Stomach smooth muscle (tissue), 2 donors: Measurements from ENCODE around the gene VGF.
"Not testable (repeated sequence)": the region's sequence is repeated elsewhere in the genome, so short reads cannot be mapped to it uniquely, and the experiment has no call there.

ENCODE experiments used
- H3K27ac ChIP-seq: one replicate; pipeline ENCODE4 v1.7.0; 2013; ENCODE audit warnings: mild to moderate bottlenecking, low read length, inconsistent platforms
- H3K27me3 ChIP-seq, 2 donors: one replicate each; pipeline ENCODE4 v1.7.0; 2013; ENCODE audit warnings: low read length in 2 of 2; ENCODE audit not compliant: insufficient read depth in 2 of 2, control insufficient read depth in 1 of 2
- H3K36me3 ChIP-seq, 2 donors: one replicate each; pipeline ENCODE4 v1.7.0; 2013; ENCODE audit warnings: low read length in 2 of 2; ENCODE audit not compliant: control insufficient read depth in 2 of 2, insufficient read depth in 2 of 2
- H3K4me1 ChIP-seq: one replicate; pipeline ENCODE4 v1.7.0; 2013; ENCODE audit warnings: low read length; ENCODE audit not compliant: control insufficient read depth, insufficient read depth
- H3K4me3 ChIP-seq, 2 donors: one replicate each; pipeline ENCODE4 v1.7.0; 2013; ENCODE audit warnings: low read length in 2 of 2
- H3K9ac ChIP-seq, 2 donors: one replicate each; pipeline ENCODE4 v1.7.0; 2013; ENCODE audit warnings: low read length in 2 of 2, mild to moderate bottlenecking in 1 of 2
- H3K9me3 ChIP-seq, 2 donors: one replicate each; pipeline ENCODE4 v1.7.0; 2013; ENCODE audit warnings: low read length in 2 of 2; ENCODE audit not compliant: control insufficient read depth in 2 of 2
- donor health status: healthy.
- donor health status: Pancreatic carcinoma.

VGF gene

GRCh38 chr7:101121991-101122932, 43.1 kb downstream of the VGF start:
- peak overlapping the region; percentile 84 to 95 for H3K9ac ChIP-seq
- peak overlapping the region; percentile 91 for H3K27ac ChIP-seq
- H3K27me3 ChIP-seq, result no peaks in the 10 kb centered on the region
- H3K36me3 ChIP-seq, result no peaks in the 10 kb centered on the region
- H3K4me3 ChIP-seq, result peak overlapping the region; percentile 71 to 75
- H3K9me3 ChIP-seq, result no peaks in the 10 kb centered on the region
- H3K4me1 ChIP-seq, result peaks cover 49% of the 10 kb centered on the region

GRCh38 chr7:101121631-101121990, 43.8 kb downstream of the VGF start:
- Histone ChIP-seq H3K4me3 (peak overlapping the region; percentile 71 to 75), H3K27ac (peak overlapping the region; percentile 91)

GRCh38 chr7:101120315-101120714, 45.1 kb downstream of the VGF start:
- no peaks in the 10 kb centered on the region for H3K27me3 ChIP-seq
- no peak overlapping the region for H3K9ac ChIP-seq
- H3K4me1 ChIP-seq, result peaks cover 32% of the 10 kb centered on the region
- no peaks in the 10 kb centered on the region for H3K36me3 ChIP-seq
- no peaks in the 10 kb centered on the region for H3K9me3 ChIP-seq
- no peak overlapping the region for H3K27ac ChIP-seq
- H3K4me3 ChIP-seq, result no peak overlapping the region

More at GRCh38 chr7:101121631-101121990, 43.8 kb downstream of the VGF start:
- peaks cover 42% of the 10 kb centered on the region for H3K4me1 ChIP-seq
- H3K27me3 ChIP-seq, H3K9me3 ChIP-seq, H3K36me3 ChIP-seq: not testable (repeated sequence)
- peak overlapping the region; percentile 84 to 95 for H3K9ac ChIP-seq

GRCh38 chr7:101119876-101120275, 45.5 kb downstream of the VGF start:
- Histone ChIP-seq H3K4me3 (no peak overlapping the region), H3K9ac (no peak overlapping the region), H3K27ac (no peak overlapping the region)

GRCh38 chr7:101118856-101119255, 46.5 kb downstream of the VGF start:
- no peak overlapping the region for H3K27ac ChIP-seq
- H3K4me1 ChIP-seq, result peaks cover 32% of the 10 kb centered on the region
- no peaks in the 10 kb centered on the region for H3K36me3 ChIP-seq
- no peak overlapping the region for H3K4me3 ChIP-seq
- no peaks in the 10 kb centered on the region for H3K9me3 ChIP-seq
- H3K9ac ChIP-seq, result no peak overlapping the region
- H3K27me3 ChIP-seq, result no peaks in the 10 kb centered on the region

More at GRCh38 chr7:101119876-101120275, 45.5 kb downstream of the VGF start:
- Histone ChIP-seq H3K9me3 (no peaks in the 10 kb centered on the region), H3K4me1 (peaks cover 32% of the 10 kb centered on the region), H3K27me3 (no peaks in the 10 kb centered on the region), H3K36me3 (no peaks in the 10 kb centered on the region)

GRCh38 chr7:101116898-101117297, 48.5 kb downstream of the VGF start:
- no peaks in the 10 kb centered on the region for H3K27me3 ChIP-seq
- H3K4me1 ChIP-seq, result peaks cover 16% of the 10 kb centered on the region
- no peak overlapping the region for H3K27ac ChIP-seq
- no peak overlapping the region for H3K9ac ChIP-seq
- no peaks in the 10 kb centered on the region for H3K9me3 ChIP-seq
- H3K4me3 ChIP-seq, result no peak overlapping the region
- no peaks in the 10 kb centered on the region for H3K36me3 ChIP-seq

GRCh38 chr7:101115215-101115614, 50.2 kb downstream of the VGF start:
- no peak overlapping the region for H3K9ac ChIP-seq
- H3K4me1 ChIP-seq, result peaks cover 8% of the 10 kb centered on the region
- H3K36me3 ChIP-seq, result no peaks in the 10 kb centered on the region
- no peak overlapping the region for H3K4me3 ChIP-seq
- H3K27ac ChIP-seq, result no peak overlapping the region
- H3K27me3 ChIP-seq, result no peaks in the 10 kb centered on the region
- no peaks in the 10 kb centered on the region for H3K9me3 ChIP-seq

- H3K9me3 ChIP-seq, result no peaks in the 10 kb centered on the region
- H3K4me3 ChIP-seq, result no peak overlapping the region
- H3K9ac ChIP-seq, result no peak overlapping the region
- no peak overlapping the region for H3K27ac ChIP-seq
- H3K36me3 ChIP-seq, result no peaks in the 10 kb centered on the region
- peaks cover 4% of the 10 kb centered on the region for H3K4me1 ChIP-seq
- H3K27me3 ChIP-seq, result no peaks in the 10 kb centered on the region
Measured at GRCh38 chr7:101114492-101114891, 50.9 kb downstream of the VGF start.

- Histone ChIP-seq H3K9me3 (no peaks in the 10 kb centered on the region), H3K27ac (no peak overlapping the region), H3K27me3 (no peaks in the 10 kb centered on the region), H3K9ac (no peak overlapping the region), H3K4me3 (no peak overlapping the region), H3K4me1 (peaks cover 4% of the 10 kb centered on the region), H3K36me3 (no peaks in the 10 kb centered on the region)
Measured at GRCh38 chr7:101113836-101114235, 51.5 kb downstream of the VGF start.

- not testable (repeated sequence) for H3K27ac ChIP-seq
Measured at GRCh38 chr7:101113140-101113539, 52.2 kb downstream of the VGF start.

More at GRCh38 chr7:101113140-101113539, 52.2 kb downstream of the VGF start:
- not testable (repeated sequence) for H3K36me3 ChIP-seq, H3K4me3 ChIP-seq, H3K27me3 ChIP-seq, H3K9ac ChIP-seq, H3K9me3 ChIP-seq, H3K4me1 ChIP-seq
